Kidney epithelial cell (primary cell): ENCODE measurements around the gene GHRHR. TPM values are rescaled to one million over a fixed set of nuclear protein-coding genes. Genes with fewer than 3 reads are reported as not detected.

Experiments
- DNase-seq: peaks from one replicate; pipeline ENCODE4 v3.0.0-alpha.2; 2010; ENCODE audit warnings: low read depth
- H3K27me3 ChIP-seq: 2 replicates; pipeline ENCODE4 v1.6.0; 2011; ENCODE audit warnings: low read length; ENCODE audit not compliant: control insufficient read depth, insufficient read depth
- H3K36me3 ChIP-seq: 2 replicates; pipeline ENCODE4 v1.5.1; 2011; ENCODE audit warnings: low read length; ENCODE audit not compliant: control insufficient read depth, insufficient read depth
- H3K4me3 ChIP-seq: 2 replicates; pipeline ENCODE4 v1.5.1; 2011; ENCODE audit warnings: low read depth, mild to moderate bottlenecking, control low read depth, low read length
- total RNA-seq: library from RNA; depleted of rRNA; stranded (reverse); fragments of >200 nt; gene quantifications from 2 replicates; pipeline ENCODE4 v1.2.3, GENCODE V29; 2015
- TF ChIP-seq, protein P1 (sequence below): IDR thresholded peaks from 2 replicates; pipeline ENCODE4 v1.5.1; 2011; ENCODE audit warnings: mild to moderate bottlenecking, moderate library complexity, low read length, control low read depth, inconsistent platforms; ENCODE audit not compliant: insufficient read depth, poor library complexity, severe bottlenecking

Gene GHRHR
- total RNA-seq, 1 donor from 2014 or later, result not detected

DNA sequence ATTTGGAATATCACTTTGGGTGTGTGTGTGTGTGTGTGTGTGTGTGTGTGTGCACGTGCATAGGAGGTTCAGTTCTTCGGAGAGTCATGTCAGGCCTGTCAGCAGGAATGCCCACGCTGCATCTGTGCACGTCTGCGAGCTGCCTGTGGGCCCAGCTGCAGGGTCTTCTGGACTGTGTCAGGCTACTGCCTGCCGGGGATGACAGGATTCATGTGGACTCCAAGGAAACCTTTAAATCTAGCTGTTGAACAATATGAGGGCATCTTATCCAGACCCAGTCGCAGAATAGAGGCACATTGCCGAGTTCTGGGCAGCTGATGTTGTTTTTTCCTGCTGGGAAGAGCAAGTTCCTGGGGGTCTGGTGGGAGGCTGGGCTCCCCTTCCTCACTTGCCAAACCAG, 33.1 kb upstream of the GHRHR start:
- H3K36me3 ChIP-seq, result no peaks in the 10 kb centered on the region
- H3K4me3 ChIP-seq, result no peak overlapping the region
- TF ChIP-seq, protein P1, sequence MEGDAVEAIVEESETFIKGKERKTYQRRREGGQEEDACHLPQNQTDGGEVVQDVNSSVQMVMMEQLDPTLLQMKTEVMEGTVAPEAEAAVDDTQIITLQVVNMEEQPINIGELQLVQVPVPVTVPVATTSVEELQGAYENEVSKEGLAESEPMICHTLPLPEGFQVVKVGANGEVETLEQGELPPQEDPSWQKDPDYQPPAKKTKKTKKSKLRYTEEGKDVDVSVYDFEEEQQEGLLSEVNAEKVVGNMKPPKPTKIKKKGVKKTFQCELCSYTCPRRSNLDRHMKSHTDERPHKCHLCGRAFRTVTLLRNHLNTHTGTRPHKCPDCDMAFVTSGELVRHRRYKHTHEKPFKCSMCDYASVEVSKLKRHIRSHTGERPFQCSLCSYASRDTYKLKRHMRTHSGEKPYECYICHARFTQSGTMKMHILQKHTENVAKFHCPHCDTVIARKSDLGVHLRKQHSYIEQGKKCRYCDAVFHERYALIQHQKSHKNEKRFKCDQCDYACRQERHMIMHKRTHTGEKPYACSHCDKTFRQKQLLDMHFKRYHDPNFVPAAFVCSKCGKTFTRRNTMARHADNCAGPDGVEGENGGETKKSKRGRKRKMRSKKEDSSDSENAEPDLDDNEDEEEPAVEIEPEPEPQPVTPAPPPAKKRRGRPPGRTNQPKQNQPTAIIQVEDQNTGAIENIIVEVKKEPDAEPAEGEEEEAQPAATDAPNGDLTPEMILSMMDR, result no peak
- DNase-seq, result no peak
- no peaks in the 10 kb centered on the region for H3K27me3 ChIP-seq

DNA sequence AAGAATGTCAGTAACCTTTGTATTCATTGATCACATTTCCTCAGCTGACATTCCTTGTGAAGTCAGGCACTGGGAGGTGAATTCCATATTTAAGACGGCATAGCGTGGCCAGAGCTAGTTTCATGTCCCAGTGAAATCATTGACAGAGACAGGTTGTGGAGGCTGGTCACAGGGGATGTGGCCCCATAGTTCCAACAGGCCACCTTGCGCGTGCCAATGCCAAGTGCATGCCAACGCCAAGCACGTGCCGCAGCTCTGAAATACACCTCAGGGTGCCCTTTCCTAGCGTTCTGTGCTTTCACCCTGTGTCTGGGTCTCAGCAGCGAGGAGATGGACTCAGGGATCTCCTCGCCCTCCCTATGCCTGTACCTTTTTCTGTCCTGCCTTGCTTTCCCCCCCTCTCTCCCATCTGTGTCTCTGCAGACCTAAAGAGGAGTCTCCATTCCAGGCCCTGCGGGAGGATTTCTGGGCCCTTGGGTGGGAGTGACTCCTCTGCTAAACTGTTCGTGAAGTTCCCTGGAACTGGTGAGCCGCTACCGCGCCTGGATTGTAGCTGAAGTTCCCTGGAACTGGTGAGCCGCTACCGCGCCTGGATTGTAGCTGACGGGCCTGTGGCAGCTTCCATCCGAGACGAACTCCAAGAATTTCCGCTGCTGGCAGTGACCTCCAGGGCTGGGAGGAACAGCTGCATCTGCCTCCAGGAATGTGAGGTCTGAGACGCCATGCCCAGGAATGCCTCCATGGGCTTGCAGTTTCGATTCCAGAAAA, 32.4 kb upstream of the GHRHR start:
- Histone ChIP-seq H3K36me3 (no peaks in the 10 kb centered on the region), H3K27me3 (no peaks in the 10 kb centered on the region), H3K4me3 (no peak overlapping the region)
- TF ChIP-seq, protein P1, result no peak
- DNase-seq, result peak; percentile 39

DNA sequence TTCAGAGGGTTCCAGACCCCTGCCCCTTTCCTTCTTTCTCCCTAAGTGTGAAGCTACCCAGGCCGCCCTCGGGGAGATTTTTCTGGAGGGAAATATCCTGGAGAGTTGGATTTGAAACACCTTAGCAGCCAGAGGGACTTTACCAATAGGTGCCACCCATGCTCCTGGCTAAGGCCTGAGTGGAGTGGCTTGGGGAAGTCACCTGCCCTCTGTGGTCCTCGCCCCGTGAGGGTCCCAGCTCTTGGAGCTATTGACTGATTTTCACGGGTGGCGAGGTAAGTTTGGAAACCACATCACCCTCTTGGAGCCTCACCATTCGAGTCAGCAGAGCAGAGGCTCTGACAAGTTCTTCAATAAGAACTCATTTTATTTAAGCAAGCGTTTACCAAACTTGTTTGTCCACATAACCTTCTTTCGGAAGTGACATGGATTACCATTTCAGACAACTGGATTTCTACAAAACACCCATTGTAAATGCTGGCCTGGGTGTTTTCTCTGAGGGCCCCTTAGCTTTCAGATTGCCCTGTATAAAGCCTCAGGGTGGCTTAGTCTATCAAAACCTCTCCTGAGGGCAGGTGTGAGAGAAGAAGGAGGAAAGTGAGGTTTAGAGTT, 31.7 kb upstream of the GHRHR start:
- no peak for DNase-seq
- no peaks in the 10 kb centered on the region for H3K36me3 ChIP-seq
- TF ChIP-seq, protein P1, result no peak
- no peak overlapping the region for H3K4me3 ChIP-seq
- no peaks in the 10 kb centered on the region for H3K27me3 ChIP-seq

DNA sequence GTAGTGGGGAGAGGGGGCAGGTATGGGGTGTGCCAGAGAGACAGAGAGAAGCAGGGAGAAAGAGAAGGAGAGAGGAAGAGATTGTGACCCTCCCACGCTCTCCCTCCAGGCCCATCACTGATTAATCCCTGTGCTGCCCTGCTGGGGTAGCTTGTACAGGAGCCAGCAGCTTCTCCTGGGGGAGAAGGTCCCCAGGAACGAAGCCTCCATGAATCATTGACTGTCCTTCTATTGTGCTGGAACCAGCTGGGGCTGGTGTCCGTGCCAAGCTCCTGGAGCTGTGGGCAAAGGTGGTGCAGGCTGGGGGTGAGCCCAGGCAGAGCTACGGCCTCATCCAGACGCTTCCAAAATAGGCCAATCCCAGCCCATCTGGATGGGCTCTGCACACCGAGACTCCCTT, 31.2 kb upstream of the GHRHR start:
- no peak for DNase-seq
- H3K36me3 ChIP-seq, result no peaks in the 10 kb centered on the region
- H3K27me3 ChIP-seq, result no peaks in the 10 kb centered on the region
- H3K4me3 ChIP-seq, result no peak overlapping the region
- TF ChIP-seq, protein P1, result no peak

DNA sequence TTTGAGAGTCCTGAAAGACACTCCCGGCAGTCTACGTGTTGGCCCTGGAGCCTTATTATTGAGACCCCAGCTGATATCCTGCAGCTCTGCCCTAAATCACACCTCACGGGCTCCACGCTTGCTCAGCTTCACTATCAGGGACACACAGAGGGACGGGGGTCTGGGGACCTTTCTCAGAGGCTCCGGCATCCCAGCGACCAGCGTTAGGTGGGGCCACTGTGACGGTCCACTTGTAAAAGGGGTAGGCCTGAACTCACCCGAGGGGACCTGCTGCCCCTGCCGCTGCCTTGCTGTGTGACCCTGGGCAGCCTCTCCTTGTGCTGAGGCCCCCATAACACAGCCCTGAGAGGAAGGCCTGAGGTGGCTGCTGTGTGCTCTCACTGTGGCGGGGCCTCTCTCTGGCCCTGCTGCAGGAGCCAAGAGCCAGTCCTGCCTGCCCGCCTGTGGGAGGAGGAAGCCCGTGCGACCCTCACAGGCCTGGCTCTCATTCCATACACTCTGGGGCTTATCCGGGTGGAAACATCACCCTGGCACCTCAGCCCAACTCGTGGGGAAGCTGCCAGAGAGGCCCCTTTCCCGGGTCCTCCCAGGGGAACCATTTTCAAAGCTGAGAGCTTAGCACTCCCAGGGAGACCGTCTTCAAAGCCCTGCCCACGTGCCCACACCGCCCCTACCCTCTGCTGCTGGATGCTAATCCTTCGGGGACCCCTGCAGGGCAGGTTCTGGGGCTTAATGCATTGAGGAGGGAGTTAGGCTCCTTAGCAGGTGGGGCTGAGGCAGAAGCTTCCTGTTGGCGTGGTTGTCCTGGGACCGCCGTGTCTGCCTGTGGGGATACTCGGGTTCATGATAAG, 30.4 kb upstream of the GHRHR start:
- DNase-seq, result no peak
- Histone ChIP-seq H3K27me3 (no peaks in the 10 kb centered on the region), H3K4me3 (no peak overlapping the region), H3K36me3 (no peaks in the 10 kb centered on the region)
- TF ChIP-seq, protein P1, result no peak
